Activated naive CD4-positive, alpha-beta T cell treated with anti-CD3 and anti-CD28 coated beads, Interleukin-2, amount 10 ng/mL, durations not matched to agents 5 hours and 36 hours (primary cell): ENCODE results near the gene C3orf52. TPM values are rescaled to one million over a fixed set of nuclear protein-coding genes. Genes with fewer than 3 reads are reported as not detected.

ENCODE experiments used
- microRNA-seq: library from miRNA; unstranded; fragments of <30 nt; microRNA quantifications from one replicate; pipeline ENCODE4 v1.2.0, GENCODE V29; 2022; ENCODE audit warnings: borderline microRNAs expressed, borderline replicate concordance
- total RNA-seq, 2 experiments: library from RNA; stranded (reverse); gene quantifications; one replicate each; pipeline ENCODE4 v1.2.3, GENCODE V29; 2021

The C3orf52 gene, protein sequence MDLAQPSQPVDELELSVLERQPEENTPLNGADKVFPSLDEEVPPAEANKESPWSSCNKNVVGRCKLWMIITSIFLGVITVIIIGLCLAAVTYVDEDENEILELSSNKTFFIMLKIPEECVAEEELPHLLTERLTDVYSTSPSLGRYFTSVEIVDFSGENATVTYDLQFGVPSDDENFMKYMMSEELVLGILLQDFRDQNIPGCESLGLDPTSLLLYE
- total RNA-seq: 1 to 10 TPM; 2.7 to 2.9 TPM

GRCh38 chr3:112086076-112086854, at the start of gene C3orf52:
Gene C3orf52, plus strand, starts transcription at chr3:112086389. Its CDS starts 19 bp downstream, at chr3:112086408.

DNA sequence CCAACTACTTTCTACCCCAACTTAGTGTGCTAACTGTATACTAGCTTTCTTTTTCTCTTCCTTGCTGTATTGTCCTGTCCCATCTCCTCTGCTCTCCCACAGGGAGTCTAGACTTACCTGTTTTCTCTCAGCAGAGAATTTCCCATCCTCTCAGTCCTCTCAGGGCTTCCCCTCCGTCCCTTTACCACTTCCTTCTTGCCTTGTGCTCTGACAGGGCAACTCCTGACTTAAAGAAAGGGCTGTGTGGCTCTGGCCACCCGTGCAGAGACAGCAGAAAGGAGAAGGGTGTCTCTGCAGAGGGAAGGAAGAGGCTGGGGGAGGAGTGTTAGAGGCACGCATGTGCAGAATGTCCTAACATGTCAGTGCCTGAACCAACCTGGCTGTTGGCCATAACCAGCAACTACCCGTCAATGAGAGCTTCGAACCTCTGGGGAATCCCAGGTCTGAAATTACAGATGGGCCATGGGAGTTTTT, 46.8 kb downstream of the C3orf52 start, which contains the start of gene GCSAM:
Gene GCSAM, minus strand, starts transcription at position 274 of the 474 bp plus-strand sequence. Its CDS starts 128 bp downstream, at position 146.

Small RNAs within 50 kb of the gene (microRNA-seq; reads per million reads assigned to microRNA genes)
- not detected for gene MIR567

Other genes with a start within 250 kb of the C3orf52 start
- 1 to 10 TPM; 4.0 to 4.6 TPM for gene PHLDB2, start 227.1 kb upstream of the C3orf52 start, total RNA-seq
- gene ABHD10, start 107.4 kb upstream of the C3orf52 start, total RNA-seq: 10 to 100 TPM; 26.5 to 31.4 TPM
- gene TAGLN3, start 87.5 kb upstream of the C3orf52 start, total RNA-seq: not detected
- gene TMPRSS7, start 51.7 kb upstream of the C3orf52 start, total RNA-seq: not detected
- 10 to 100 TPM; 24.5 to 27.3 TPM for gene GCSAM, start 46.9 kb downstream of the C3orf52 start, total RNA-seq
- not detected for gene SLC9C1, start 207.8 kb downstream of the C3orf52 start, total RNA-seq
- 1 to 10 TPM; 8.6 to 9.4 TPM for gene CD200, start 246.8 kb downstream of the C3orf52 start, total RNA-seq